Measurements from ENCODE around the gene CCDC192. TPM values are rescaled to one million over a fixed set of nuclear protein-coding genes. Genes with fewer than 3 reads are reported as not detected.

The CCDC192 gene
- total and polyA plus RNA-seq, 2 experiments from 2014 or later = 0.40 TPM; not detected in 1

DNA sequence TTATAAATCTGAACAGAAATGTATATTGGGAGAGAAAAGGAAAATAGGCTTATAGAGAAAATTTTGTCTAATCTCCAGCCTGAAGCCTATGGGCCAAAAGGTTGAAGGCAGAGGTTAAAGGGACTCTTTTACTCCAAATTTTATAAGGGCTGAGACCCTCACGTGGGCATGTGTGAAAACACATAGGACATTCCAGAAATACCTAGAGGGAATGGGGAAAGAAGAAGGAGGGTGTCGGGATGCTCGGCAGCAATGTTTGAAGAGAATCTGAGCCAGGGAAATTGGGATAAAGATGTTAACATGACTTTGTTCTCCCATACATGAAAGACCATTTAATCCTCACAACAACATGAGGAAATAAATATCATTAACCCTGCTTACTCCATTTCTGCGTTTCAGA lies 278.3 kb downstream of the CCDC192 start:
- peak; percentile 56 for DNase-seq (ENCODE audit: low spot score)
- Mint-ChIP-seq H3K9me3 (no peaks in the 10 kb centered on the region), H3K27me3 (ENCODE audit: insufficient read depth, low read depth, poor library complexity) (peaks cover 4% of the 10 kb centered on the region), H3K4me3 (no peak overlapping the region), H3K36me3 (ENCODE audit: low read depth) (no peaks in the 10 kb centered on the region), H3K27ac (no peak overlapping the region), H3K4me1 (peaks cover 17% of the 10 kb centered on the region; the same call in 2 of the 3 replicates)
- H3K4me3 ChIP-seq = no peak overlapping the region
- H3K4me1 ChIP-seq (ENCODE audit: insufficient read depth) = peaks cover 9% of the 10 kb centered on the region
- H3K79me2 ChIP-seq (replicated peaks; ENCODE audit: insufficient read depth) = no peaks in the 10 kb centered on the region
- TF ChIP-seq ZNF331 (CRISPR knock-in tag; IDR thresholded peaks at IDR 0.05; ENCODE audit: low read depth) (no peak), EZH2 (IDR thresholded peaks at IDR 0.05; ENCODE audit: low read depth, unreplicated experiment) (no peak), NANOG (IDR thresholded peaks at IDR 0.05; ENCODE audit: borderline replicate concordance) (no peak), CREB1 (CRISPR knock-in tag; IDR thresholded peaks at IDR 0.05; ENCODE audit: low read depth) (no peak)
- TF ChIP-seq, protein P1, sequence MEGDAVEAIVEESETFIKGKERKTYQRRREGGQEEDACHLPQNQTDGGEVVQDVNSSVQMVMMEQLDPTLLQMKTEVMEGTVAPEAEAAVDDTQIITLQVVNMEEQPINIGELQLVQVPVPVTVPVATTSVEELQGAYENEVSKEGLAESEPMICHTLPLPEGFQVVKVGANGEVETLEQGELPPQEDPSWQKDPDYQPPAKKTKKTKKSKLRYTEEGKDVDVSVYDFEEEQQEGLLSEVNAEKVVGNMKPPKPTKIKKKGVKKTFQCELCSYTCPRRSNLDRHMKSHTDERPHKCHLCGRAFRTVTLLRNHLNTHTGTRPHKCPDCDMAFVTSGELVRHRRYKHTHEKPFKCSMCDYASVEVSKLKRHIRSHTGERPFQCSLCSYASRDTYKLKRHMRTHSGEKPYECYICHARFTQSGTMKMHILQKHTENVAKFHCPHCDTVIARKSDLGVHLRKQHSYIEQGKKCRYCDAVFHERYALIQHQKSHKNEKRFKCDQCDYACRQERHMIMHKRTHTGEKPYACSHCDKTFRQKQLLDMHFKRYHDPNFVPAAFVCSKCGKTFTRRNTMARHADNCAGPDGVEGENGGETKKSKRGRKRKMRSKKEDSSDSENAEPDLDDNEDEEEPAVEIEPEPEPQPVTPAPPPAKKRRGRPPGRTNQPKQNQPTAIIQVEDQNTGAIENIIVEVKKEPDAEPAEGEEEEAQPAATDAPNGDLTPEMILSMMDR (conservative IDR thresholded peaks at IDR 0.05; ENCODE audit: low read depth in 2 of 2) = no peak
- TF ChIP-seq, protein P2, sequence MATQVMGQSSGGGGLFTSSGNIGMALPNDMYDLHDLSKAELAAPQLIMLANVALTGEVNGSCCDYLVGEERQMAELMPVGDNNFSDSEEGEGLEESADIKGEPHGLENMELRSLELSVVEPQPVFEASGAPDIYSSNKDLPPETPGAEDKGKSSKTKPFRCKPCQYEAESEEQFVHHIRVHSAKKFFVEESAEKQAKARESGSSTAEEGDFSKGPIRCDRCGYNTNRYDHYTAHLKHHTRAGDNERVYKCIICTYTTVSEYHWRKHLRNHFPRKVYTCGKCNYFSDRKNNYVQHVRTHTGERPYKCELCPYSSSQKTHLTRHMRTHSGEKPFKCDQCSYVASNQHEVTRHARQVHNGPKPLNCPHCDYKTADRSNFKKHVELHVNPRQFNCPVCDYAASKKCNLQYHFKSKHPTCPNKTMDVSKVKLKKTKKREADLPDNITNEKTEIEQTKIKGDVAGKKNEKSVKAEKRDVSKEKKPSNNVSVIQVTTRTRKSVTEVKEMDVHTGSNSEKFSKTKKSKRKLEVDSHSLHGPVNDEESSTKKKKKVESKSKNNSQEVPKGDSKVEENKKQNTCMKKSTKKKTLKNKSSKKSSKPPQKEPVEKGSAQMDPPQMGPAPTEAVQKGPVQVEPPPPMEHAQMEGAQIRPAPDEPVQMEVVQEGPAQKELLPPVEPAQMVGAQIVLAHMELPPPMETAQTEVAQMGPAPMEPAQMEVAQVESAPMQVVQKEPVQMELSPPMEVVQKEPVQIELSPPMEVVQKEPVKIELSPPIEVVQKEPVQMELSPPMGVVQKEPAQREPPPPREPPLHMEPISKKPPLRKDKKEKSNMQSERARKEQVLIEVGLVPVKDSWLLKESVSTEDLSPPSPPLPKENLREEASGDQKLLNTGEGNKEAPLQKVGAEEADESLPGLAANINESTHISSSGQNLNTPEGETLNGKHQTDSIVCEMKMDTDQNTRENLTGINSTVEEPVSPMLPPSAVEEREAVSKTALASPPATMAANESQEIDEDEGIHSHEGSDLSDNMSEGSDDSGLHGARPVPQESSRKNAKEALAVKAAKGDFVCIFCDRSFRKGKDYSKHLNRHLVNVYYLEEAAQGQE (IDR thresholded peaks at IDR 0.05; ENCODE audit: unreplicated experiment) = no peak
- TF ChIP-seq, protein P3, sequence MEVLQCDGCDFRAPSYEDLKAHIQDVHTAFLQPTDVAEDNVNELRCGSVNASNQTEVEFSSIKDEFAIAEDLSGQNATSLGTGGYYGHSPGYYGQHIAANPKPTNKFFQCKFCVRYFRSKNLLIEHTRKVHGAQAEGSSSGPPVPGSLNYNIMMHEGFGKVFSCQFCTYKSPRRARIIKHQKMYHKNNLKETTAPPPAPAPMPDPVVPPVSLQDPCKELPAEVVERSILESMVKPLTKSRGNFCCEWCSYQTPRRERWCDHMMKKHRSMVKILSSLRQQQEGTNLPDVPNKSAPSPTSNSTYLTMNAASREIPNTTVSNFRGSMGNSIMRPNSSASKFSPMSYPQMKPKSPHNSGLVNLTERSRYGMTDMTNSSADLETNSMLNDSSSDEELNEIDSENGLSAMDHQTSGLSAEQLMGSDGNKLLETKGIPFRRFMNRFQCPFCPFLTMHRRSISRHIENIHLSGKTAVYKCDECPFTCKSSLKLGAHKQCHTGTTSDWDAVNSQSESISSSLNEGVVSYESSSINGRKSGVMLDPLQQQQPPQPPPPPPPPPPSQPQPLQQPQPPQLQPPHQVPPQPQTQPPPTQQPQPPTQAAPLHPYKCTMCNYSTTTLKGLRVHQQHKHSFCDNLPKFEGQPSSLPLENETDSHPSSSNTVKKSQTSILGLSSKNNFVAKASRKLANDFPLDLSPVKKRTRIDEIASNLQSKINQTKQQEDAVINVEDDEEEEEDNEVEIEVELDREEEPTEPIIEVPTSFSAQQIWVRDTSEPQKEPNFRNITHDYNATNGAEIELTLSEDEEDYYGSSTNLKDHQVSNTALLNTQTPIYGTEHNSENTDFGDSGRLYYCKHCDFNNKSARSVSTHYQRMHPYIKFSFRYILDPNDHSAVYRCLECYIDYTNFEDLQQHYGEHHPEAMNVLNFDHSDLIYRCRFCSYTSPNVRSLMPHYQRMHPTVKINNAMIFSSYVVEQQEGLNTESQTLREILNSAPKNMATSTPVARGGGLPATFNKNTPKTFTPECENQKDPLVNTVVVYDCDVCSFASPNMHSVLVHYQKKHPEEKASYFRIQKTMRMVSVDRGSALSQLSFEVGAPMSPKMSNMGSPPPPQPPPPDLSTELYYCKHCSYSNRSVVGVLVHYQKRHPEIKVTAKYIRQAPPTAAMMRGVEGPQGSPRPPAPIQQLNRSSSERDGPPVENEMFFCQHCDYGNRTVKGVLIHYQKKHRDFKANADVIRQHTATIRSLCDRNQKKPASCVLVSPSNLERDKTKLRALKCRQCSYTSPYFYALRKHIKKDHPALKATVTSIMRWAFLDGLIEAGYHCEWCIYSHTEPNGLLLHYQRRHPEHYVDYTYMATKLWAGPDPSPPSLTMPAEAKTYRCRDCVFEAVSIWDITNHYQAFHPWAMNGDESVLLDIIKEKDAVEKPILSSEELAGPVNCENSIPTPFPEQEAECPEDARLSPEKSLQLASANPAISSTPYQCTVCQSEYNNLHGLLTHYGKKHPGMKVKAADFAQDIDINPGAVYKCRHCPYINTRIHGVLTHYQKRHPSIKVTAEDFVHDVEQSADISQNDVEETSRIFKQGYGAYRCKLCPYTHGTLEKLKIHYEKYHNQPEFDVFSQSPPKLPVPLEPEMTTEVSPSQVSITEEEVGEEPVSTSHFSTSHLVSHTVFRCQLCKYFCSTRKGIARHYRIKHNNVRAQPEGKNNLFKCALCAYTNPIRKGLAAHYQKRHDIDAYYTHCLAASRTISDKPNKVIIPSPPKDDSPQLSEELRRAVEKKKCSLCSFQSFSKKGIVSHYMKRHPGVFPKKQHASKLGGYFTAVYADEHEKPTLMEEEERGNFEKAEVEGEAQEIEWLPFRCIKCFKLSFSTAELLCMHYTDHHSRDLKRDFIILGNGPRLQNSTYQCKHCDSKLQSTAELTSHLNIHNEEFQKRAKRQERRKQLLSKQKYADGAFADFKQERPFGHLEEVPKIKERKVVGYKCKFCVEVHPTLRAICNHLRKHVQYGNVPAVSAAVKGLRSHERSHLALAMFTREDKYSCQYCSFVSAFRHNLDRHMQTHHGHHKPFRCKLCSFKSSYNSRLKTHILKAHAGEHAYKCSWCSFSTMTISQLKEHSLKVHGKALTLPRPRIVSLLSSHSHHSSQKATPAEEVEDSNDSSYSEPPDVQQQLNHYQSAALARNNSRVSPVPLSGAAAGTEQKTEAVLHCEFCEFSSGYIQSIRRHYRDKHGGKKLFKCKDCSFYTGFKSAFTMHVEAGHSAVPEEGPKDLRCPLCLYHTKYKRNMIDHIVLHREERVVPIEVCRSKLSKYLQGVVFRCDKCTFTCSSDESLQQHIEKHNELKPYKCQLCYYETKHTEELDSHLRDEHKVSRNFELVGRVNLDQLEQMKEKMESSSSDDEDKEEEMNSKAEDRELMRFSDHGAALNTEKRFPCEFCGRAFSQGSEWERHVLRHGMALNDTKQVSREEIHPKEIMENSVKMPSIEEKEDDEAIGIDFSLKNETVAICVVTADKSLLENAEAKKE (CRISPR knock-in tag; IDR thresholded peaks at IDR 0.05) = no peak
- H3K27me3 ChIP-seq (ENCODE audit: insufficient read depth) = no peaks in the 10 kb centered on the region
- no peaks in the 10 kb centered on the region for H3K9me2 ChIP-seq (ENCODE audit: insufficient read depth)
- H3K36me3 ChIP-seq (ENCODE audit: insufficient read depth) = no peaks in the 10 kb centered on the region
- 0 out of 3 replicates have a peak, but pooled peaks have one; percentile 35 for ATAC-seq
- H2AFZ ChIP-seq = no peak overlapping the region
- H3K4me2 ChIP-seq = no peak overlapping the region; the same call in 1 of the 2 replicates
- H3F3A ChIP-seq (replicated peaks; ENCODE audit: low read depth) = no peaks in the 10 kb centered on the region
- H3K27ac ChIP-seq (ENCODE audit: low read depth) = no peak overlapping the region
- no peaks in the 10 kb centered on the region for H4K20me1 ChIP-seq (replicated peaks; ENCODE audit: insufficient read depth)
